Endothelial cell of umbilical vein (primary cell): Measurements from ENCODE around the gene RSPH3. TPM values are rescaled to one million over a fixed set of nuclear protein-coding genes. Genes with fewer than 3 reads are reported as not detected.

Experiments used
- BruUV-seq: library from RNA; stranded (reverse); fragments of 400-500 nt; replicated peaks from 2 replicates; lab custom pipeline; 2021; lab: Mats Ljungman, UMichigan
- CTCF ChIA-PET: fragments of 300-600, 350-600 bp; sonication (Branson Sonifier 250); formaldehyde crosslinking; loops from one replicate; lab custom pipeline; 2021; ENCODE audit warnings: antibody characterized with exemption, inconsistent platforms; lab: Charles Lee
- POLR2A ChIA-PET: fragments of 300-600, 350-600 bp; sonication (Branson Sonifier 250); formaldehyde crosslinking; loops from one replicate; lab custom pipeline; 2021; ENCODE audit warnings: antibody characterized with exemption, inconsistent platforms; lab: Charles Lee
- DNase-seq: peaks from one replicate; pipeline ENCODE4 v3.0.0-alpha.2; 2011; ENCODE audit warnings: low read depth, low spot score
- FAIRE-seq: peaks from 2 replicates; lab custom pipeline; 2011; peaks lifted over from hg19 to GRCh38; lab: Jason Lieb, UNC
- H2AFZ ChIP-seq: 2 replicates; pipeline ENCODE4 v1.6.0; 2012; ENCODE audit warnings: low read depth, low read length, control low read depth, inconsistent platforms
- H3K27ac ChIP-seq: 2 replicates; pipeline ENCODE4 v1.5.1; 2011; ENCODE audit warnings: low read depth, mild to moderate bottlenecking, control low read depth, low read length, moderate library complexity; ENCODE audit not compliant: insufficient read depth
- H3K27me3 ChIP-seq, 2 experiments: 2 replicates each; pipeline versions ENCODE4 v1.6.0 to v1.6.1; 2011; ENCODE audit warnings: low read length in 2 of 2, mixed read lengths in 1 of 2; ENCODE audit not compliant: control insufficient read depth in 2 of 2, insufficient read depth in 2 of 2
- H3K36me3 ChIP-seq, 2 experiments: 2 replicates in 1 of 2; 3 replicates in 1 of 2; pipeline ENCODE4 v1.5.1; 2011; ENCODE audit warnings: low read length in 2 of 2, mild to moderate bottlenecking in 1 of 2, moderate library complexity in 1 of 2; ENCODE audit not compliant: control insufficient read depth in 2 of 2, insufficient read depth in 2 of 2; ENCODE audit errors: extremely low read depth in 1 of 2
- H3K4me1 ChIP-seq: 3 replicates; pipeline ENCODE4 v1.5.1; 2011; ENCODE audit warnings: mild to moderate bottlenecking, low read length; ENCODE audit not compliant: control insufficient read depth, insufficient read depth; ENCODE audit errors: extremely low read depth
- H3K4me2 ChIP-seq: 2 replicates; pipeline ENCODE4 v1.6.1; 2011; ENCODE audit warnings: low read length, control low read depth, mixed read lengths; ENCODE audit not compliant: insufficient read depth
- H3K4me3 ChIP-seq, 3 experiments: fragments of 200-600 bp in 1 of 3; sonication (generic), shearing (Covaris generic) in 1 of 3; replicated peaks in 1 of 3; 2 replicates each; pipeline ENCODE4 v1.5.1; 2011 to 2016; ENCODE audit warnings: control low read depth in 3 of 3, low read length in 3 of 3, mild to moderate bottlenecking in 2 of 3, inconsistent platforms in 1 of 3, low read depth in 1 of 3, moderate library complexity in 1 of 3; ENCODE audit not compliant: insufficient read depth in 1 of 3
- H3K79me2 ChIP-seq: 2 replicates; pipeline ENCODE4 v1.6.0; 2012; ENCODE audit warnings: low read length, inconsistent platforms; ENCODE audit not compliant: control insufficient read depth, insufficient read depth
- H3K9ac ChIP-seq: replicated peaks from 2 replicates; pipeline ENCODE3; 2011; ENCODE audit warnings: low read length, control low read depth; ENCODE audit not compliant: insufficient read depth; ENCODE audit errors: extremely low read depth
- H3K9me1 ChIP-seq: replicated peaks from 3 replicates; pipeline ENCODE4 v1.6.0; 2011; ENCODE audit warnings: mild to moderate bottlenecking, low read length; ENCODE audit not compliant: control insufficient read depth, insufficient read depth; ENCODE audit errors: extremely low read depth
- H3K9me3 ChIP-seq: replicated peaks from 2 replicates; pipeline ENCODE4 v1.5.1; 2012; ENCODE audit warnings: low read length, inconsistent platforms; ENCODE audit not compliant: control insufficient read depth, insufficient read depth
- H4K20me1 ChIP-seq: replicated peaks from 2 replicates; pipeline ENCODE3; 2011; ENCODE audit warnings: mild to moderate bottlenecking, low read length; ENCODE audit not compliant: control insufficient read depth, insufficient read depth; ENCODE audit errors: extremely low read depth
- EZH2 ChIP-seq: IDR thresholded peaks from 2 replicates; pipeline ENCODE4 v1.6.1; 2012; ENCODE audit warnings: borderline replicate concordance, low read depth, mild to moderate bottlenecking, moderate library complexity, low read length, inconsistent platforms; ENCODE audit not compliant: severe bottlenecking
- FOS ChIP-seq: IDR thresholded peaks from 2 replicates; pipeline ENCODE4 v1.6.1; 2011; ENCODE audit warnings: mild to moderate bottlenecking, low read length, moderate library complexity, borderline replicate concordance; ENCODE audit not compliant: insufficient read depth
- GATA2 ChIP-seq: IDR thresholded peaks from 2 replicates; pipeline ENCODE4 v1.7.0; 2011; ENCODE audit warnings: low read depth, mild to moderate bottlenecking, moderate library complexity, mixed read lengths, low read length; ENCODE audit not compliant: insufficient read length, insufficient read depth
- JUN ChIP-seq: IDR thresholded peaks from 2 replicates; pipeline ENCODE4 v1.6.1; 2011; ENCODE audit warnings: borderline replicate concordance, low read depth; ENCODE audit not compliant: insufficient read length, insufficient read depth
- MAX ChIP-seq: IDR thresholded peaks from 2 replicates; pipeline ENCODE4 v1.6.1; 2011; ENCODE audit not compliant: insufficient read depth, insufficient read length
- MYC ChIP-seq: IDR thresholded peaks from one replicate; pipeline ENCODE4 v1.6.1; 2011; ENCODE audit warnings: mild to moderate bottlenecking, low read depth, low read length
- POLR2A ChIP-seq: IDR thresholded peaks from 2 replicates; pipeline ENCODE4 v1.6.1; 2012; ENCODE audit warnings: low read depth, mild to moderate bottlenecking, control low read depth, low read length
- POLR2AphosphoS5 ChIP-seq: IDR thresholded peaks from 2 replicates; pipeline ENCODE4 v1.6.1; 2012; ENCODE audit warnings: low read depth, mild to moderate bottlenecking, control low read depth, low read length, moderate library complexity; ENCODE audit not compliant: insufficient read depth
- dilution Hi-C: fragments of 300-500 bp; cut with MboI; formaldehyde crosslinking; loops from one replicate; pipeline ENCODE4 v1.15.0; 2019; ENCODE audit warnings: low sequenced_read_pairs; ENCODE audit not compliant: extremely low pct_ligation_motif_present
- intact Hi-C: fragments of 100-400 bp; cut with micrococcal nuclease; formaldehyde crosslinking; loops from one replicate; pipeline ENCODE4 v1.10.0; 2022
- polyA plus RNA-seq, 4 experiments: library from polyadenylated mRNA; depleted of rRNA in 3 of 4; stranded (reverse) in 3 of 4; unstranded in 1 of 4; fragments of >200 nt; gene quantifications; 2 replicates each; pipeline versions ENCODE4 v1.2.1 to v1.2.3, GENCODE V29; 2011 to 2012; ENCODE audit warnings: missing spikeins in 1 of 4
- total RNA-seq: library from RNA; stranded (reverse); gene quantifications from 2 replicates; pipeline ENCODE4 v1.2.3, GENCODE V29; 2021
- TF ChIP-seq, protein P1 (sequence below), 2 donors: IDR thresholded peaks; 1 replicate in 1 of 2; 2 replicates in 1 of 2; pipeline ENCODE4 v1.5.1; 2011; ENCODE audit warnings: low read length in 2 of 2, mild to moderate bottlenecking in 2 of 2, moderate library complexity in 2 of 2, control low read depth in 1 of 2, inconsistent platforms in 1 of 2, low read depth in 1 of 2; ENCODE audit not compliant: insufficient read depth in 1 of 2; ENCODE audit errors: extremely low read depth in 1 of 2

RSPH3 gene
- total and polyA plus RNA-seq, 2 donors (not counting 3 experiments of a cell fraction or from before 2014, with no cell fraction given) = 0.66 to 3.3 TPM

DNA sequence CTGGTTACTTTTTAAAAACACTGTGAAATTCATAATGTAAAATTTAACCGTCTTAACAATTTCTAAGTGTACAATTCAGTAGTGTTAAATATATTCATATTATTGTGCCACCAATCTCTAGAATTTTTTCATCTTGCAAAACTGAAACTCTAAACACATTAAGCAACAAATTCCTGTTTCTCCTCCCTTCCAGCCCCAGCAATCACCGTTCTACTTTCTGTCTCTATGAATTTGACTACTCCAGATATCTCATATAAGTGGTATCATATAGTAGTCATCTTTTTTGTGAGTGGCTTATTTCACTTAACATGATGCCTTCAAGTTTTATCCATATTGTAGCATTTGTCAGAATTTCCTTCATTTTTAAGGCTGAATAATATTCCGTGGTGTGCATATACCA lies 44.7 kb downstream of the RSPH3 start:
- no peak for FAIRE-seq
- Histone ChIP-seq H3K9me1 (no peaks in the 10 kb centered on the region), H3K79me2 (no peaks in the 10 kb centered on the region), H3K9me3 (no peaks in the 10 kb centered on the region), H3K27ac (no peak overlapping the region), H3K4me3 (no peak overlapping the region), H3K9ac (no peak overlapping the region), H2AFZ (no peak overlapping the region), H3K4me1 (no peaks in the 10 kb centered on the region), H3K27me3 (no peaks in the 10 kb centered on the region), H3K36me3 (no peaks in the 10 kb centered on the region), H3K4me2 (no peak overlapping the region), H4K20me1 (no peaks in the 10 kb centered on the region)
- no TSS peak for BruUV-seq
- ChIA-PET POLR2A (no interaction called here), CTCF (interaction anchor here (2.0 kb wide), 1 partner anchor 18 kb away, joined by 8 read pairs; no protein-coding TSS in a partner anchor)
- intact Hi-C loops = no loop called here
- TF ChIP-seq EZH2 = no peak
- TF ChIP-seq, protein P1, sequence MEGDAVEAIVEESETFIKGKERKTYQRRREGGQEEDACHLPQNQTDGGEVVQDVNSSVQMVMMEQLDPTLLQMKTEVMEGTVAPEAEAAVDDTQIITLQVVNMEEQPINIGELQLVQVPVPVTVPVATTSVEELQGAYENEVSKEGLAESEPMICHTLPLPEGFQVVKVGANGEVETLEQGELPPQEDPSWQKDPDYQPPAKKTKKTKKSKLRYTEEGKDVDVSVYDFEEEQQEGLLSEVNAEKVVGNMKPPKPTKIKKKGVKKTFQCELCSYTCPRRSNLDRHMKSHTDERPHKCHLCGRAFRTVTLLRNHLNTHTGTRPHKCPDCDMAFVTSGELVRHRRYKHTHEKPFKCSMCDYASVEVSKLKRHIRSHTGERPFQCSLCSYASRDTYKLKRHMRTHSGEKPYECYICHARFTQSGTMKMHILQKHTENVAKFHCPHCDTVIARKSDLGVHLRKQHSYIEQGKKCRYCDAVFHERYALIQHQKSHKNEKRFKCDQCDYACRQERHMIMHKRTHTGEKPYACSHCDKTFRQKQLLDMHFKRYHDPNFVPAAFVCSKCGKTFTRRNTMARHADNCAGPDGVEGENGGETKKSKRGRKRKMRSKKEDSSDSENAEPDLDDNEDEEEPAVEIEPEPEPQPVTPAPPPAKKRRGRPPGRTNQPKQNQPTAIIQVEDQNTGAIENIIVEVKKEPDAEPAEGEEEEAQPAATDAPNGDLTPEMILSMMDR (IDR thresholded peaks at IDR 0.05; ENCODE audit: extremely low read depth in 1 of 2, insufficient read depth in 1 of 2, low read depth in 1 of 2, low read length in 2 of 2) = no peak
- dilution Hi-C loops = no loop called here
- DNase-seq = no peak

DNA sequence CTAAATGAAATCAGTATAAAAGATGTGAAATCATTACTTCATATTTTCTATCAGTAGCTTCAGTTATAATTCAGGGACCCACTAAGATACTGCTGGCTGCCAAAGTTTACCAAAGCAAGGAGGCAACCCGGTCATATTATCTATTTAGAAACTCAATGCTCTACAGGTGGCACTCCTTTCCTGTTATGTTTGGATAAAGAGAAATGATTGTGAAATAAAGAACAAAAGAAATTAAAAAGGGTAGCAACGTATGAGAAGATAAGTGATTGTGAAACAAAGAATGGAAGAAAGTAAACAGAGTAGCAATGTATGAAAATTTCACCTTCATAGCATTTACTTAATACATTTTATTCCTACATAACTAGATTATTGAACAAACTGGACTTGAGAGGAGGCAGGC lies 45.2 kb downstream of the RSPH3 start:
- H3K79me2 ChIP-seq = no peaks in the 10 kb centered on the region
- POLR2A ChIA-PET = no interaction called here
- no peaks in the 10 kb centered on the region for H3K4me1 ChIP-seq
- FAIRE-seq = no peak
- no TSS peak for BruUV-seq
- no peak overlapping the region for H2AFZ ChIP-seq
- dilution Hi-C loops (no loop called here), intact Hi-C loops (no loop called here)
- no peaks in the 10 kb centered on the region for H3K27me3 ChIP-seq
- H3K9me1 ChIP-seq = no peaks in the 10 kb centered on the region
- no peaks in the 10 kb centered on the region for H3K9me3 ChIP-seq
- no peak overlapping the region for H3K27ac ChIP-seq
- TF ChIP-seq POLR2A (no peak), EZH2 (no peak), GATA2 (no peak), MAX (no peak), MYC (no peak), JUN (no peak), POLR2AphosphoS5 (no peak), FOS (no peak)
- TF ChIP-seq, protein P1 (IDR thresholded peaks at IDR 0.05; ENCODE audit: extremely low read depth in 1 of 2, insufficient read depth in 1 of 2, low read depth in 1 of 2, low read length in 2 of 2) = no peak
- H3K36me3 ChIP-seq = no peaks in the 10 kb centered on the region
- H3K9ac ChIP-seq = no peak overlapping the region
- CTCF ChIA-PET = interaction anchor here (2.0 kb wide), 1 partner anchor 18 kb away, joined by 8 read pairs; no protein-coding TSS in a partner anchor
- H3K4me3 ChIP-seq = no peak overlapping the region
- H4K20me1 ChIP-seq = no peaks in the 10 kb centered on the region
- DNase-seq = no peak
- no peak overlapping the region for H3K4me2 ChIP-seq
